HepG2 (cell line): ENCODE results near the gene TYMP. TPM values are rescaled to one million over a fixed set of nuclear protein-coding genes. Genes with fewer than 3 reads are reported as not detected.
A peak's percentile ranks its signal among the peaks of the same experiment; 100 is the strongest.

Source experiments
- AHR ChIP-seq: IDR thresholded peaks from 2 replicates; pipeline ENCODE4 v1.6.1; 2018; ENCODE audit warnings: missing genetic modification reagents, missing compliant biosample characterization
- ARNTL ChIP-seq: sonication (generic); formaldehyde crosslinking; IDR thresholded peaks from 2 replicates; pipeline ENCODE4 v1.4.0; 2020; ENCODE audit warnings: mild to moderate bottlenecking, missing genetic modification reagents
- CCAR2 ChIP-seq: fragments of 200-400 bp; formaldehyde crosslinking; optimal IDR thresholded peaks from 2 replicates; pipeline ENCODE3; 2018; ENCODE audit warnings: low read depth, mild to moderate bottlenecking, low read length, moderate library complexity
- CEBPG ChIP-seq: IDR thresholded peaks from 2 replicates; pipeline ENCODE4 v1.6.1; 2016
- ELK4 ChIP-seq: sonication (generic); formaldehyde crosslinking; IDR thresholded peaks from 2 replicates; pipeline ENCODE4 v1.9.0; 2021; ENCODE audit warnings: missing genetic modification reagents, borderline replicate concordance
- EZH2 ChIP-seq: conservative IDR thresholded peaks from 2 replicates; pipeline ENCODE4 v1.6.1; 2012; ENCODE audit warnings: mild to moderate bottlenecking, low read depth, low read length, moderate library complexity
- GMEB2 ChIP-seq: IDR thresholded peaks from 2 replicates; pipeline ENCODE4 v1.6.1; 2016; ENCODE audit warnings: missing biosample characterization, missing genetic modification reagents, low read depth
- HDAC6 ChIP-seq: fragments of 200-600 bp; sonication (generic); IDR thresholded peaks from 2 replicates; pipeline ENCODE4 v1.7.0; 2017; ENCODE audit warnings: mild to moderate bottlenecking, antibody characterized with exemption, low read length, low read depth
- IKZF4 ChIP-seq: sonication (generic); formaldehyde crosslinking; IDR thresholded peaks from 2 replicates; pipeline ENCODE4 v1.5.1; 2020; ENCODE audit warnings: borderline replicate concordance, mild to moderate bottlenecking, low read depth, missing genetic modification reagents; ENCODE audit errors: not compliant biosample characterization
- MED13 ChIP-seq: sonication (generic); formaldehyde crosslinking; IDR thresholded peaks from 2 replicates; pipeline ENCODE4 v1.5.0; 2020; ENCODE audit warnings: missing genetic modification reagents
- MEF2D ChIP-seq: sonication (generic); formaldehyde crosslinking; IDR thresholded peaks from 2 replicates; pipeline ENCODE4 v1.5.1; 2020; ENCODE audit warnings: mild to moderate bottlenecking, missing genetic modification reagents
- PBX3 ChIP-seq: sonication (generic); formaldehyde crosslinking; IDR thresholded peaks from 2 replicates; pipeline ENCODE4 v1.8.1; 2023; ENCODE audit warnings: missing genetic modification reagents, inconsistent platforms, borderline replicate concordance
- SMARCE1 ChIP-seq: fragments of 450-650 bp; IDR thresholded peaks from 2 replicates; pipeline ENCODE4 v1.6.1; 2017; ENCODE audit warnings: borderline replicate concordance
- SOX5 ChIP-seq: IDR thresholded peaks from 2 replicates; pipeline ENCODE4 v1.6.1; 2016; ENCODE audit warnings: borderline replicate concordance
- SPEN ChIP-seq: sonication (generic); formaldehyde crosslinking; IDR thresholded peaks from 2 replicates; pipeline ENCODE4 v1.5.1; 2020; ENCODE audit warnings: low read depth, mild to moderate bottlenecking, missing genetic modification reagents
- ZFP82 ChIP-seq: sonication (generic); formaldehyde crosslinking; IDR thresholded peaks from 2 replicates; pipeline ENCODE4 v1.5.1; 2020; ENCODE audit warnings: mild to moderate bottlenecking, missing genetic modification reagents, borderline replicate concordance
- ZFYVE20 ChIP-seq: sonication (generic); formaldehyde crosslinking; IDR thresholded peaks from 2 replicates; pipeline ENCODE4 v1.8.0; 2023; ENCODE audit warnings: low read depth, mild to moderate bottlenecking, moderate library complexity, missing genetic modification reagents, borderline replicate concordance
- ZNF232 ChIP-seq: sonication (generic); formaldehyde crosslinking; IDR thresholded peaks from 2 replicates; pipeline ENCODE4 v1.4.0; 2020; ENCODE audit warnings: missing genetic modification reagents, borderline replicate concordance
- ZNF329 ChIP-seq: sonication (generic); formaldehyde crosslinking; IDR thresholded peaks from 2 replicates; pipeline ENCODE4 v1.9.0; 2021; ENCODE audit warnings: low read depth, mild to moderate bottlenecking, missing genetic modification reagents
- ZNF451 ChIP-seq: sonication (generic); formaldehyde crosslinking; IDR thresholded peaks from 2 replicates; pipeline ENCODE4 v1.5.0; 2020; ENCODE audit warnings: mild to moderate bottlenecking, missing genetic modification reagents
- ZNF589 ChIP-seq: sonication (generic); formaldehyde crosslinking; conservative IDR thresholded peaks from 2 replicates; pipeline ENCODE4 v1.8.0; 2022; ENCODE audit warnings: mild to moderate bottlenecking, moderate library complexity, missing genetic modification reagents
- ZNF83 ChIP-seq: sonication (generic); formaldehyde crosslinking; IDR thresholded peaks from 2 replicates; pipeline ENCODE4 v1.4.0; 2020; ENCODE audit warnings: missing genetic modification reagents, mild to moderate bottlenecking, borderline replicate concordance
- ZXDC ChIP-seq: sonication (generic); formaldehyde crosslinking; IDR thresholded peaks from 2 replicates; pipeline ENCODE4 v1.5.0; 2020; ENCODE audit warnings: mild to moderate bottlenecking, missing genetic modification reagents
- polyA plus RNA-seq, 8 experiments: library from polyadenylated mRNA; depleted of rRNA in 3 of 8; stranded (reverse) in 7 of 8; unstranded in 1 of 8; fragments of >200 nt; fragmentation: Illumina TruSeq in 4 of 8; extraction: Trizol in 4 of 8; gene quantifications; 2 replicates each; pipeline versions ENCODE4 v1.2.1 to v1.2.3, GENCODE V29; 2011 to 2016; ENCODE audit warnings: low read depth in 4 of 8, missing spikeins in 1 of 8, mixed read lengths in 1 of 8; ENCODE audit not compliant: insufficient read depth in 1 of 8
- total RNA-seq, 5 experiments: library from RNA; depleted of rRNA; stranded (reverse); fragments of >200 nt; fragmentation: Illumina TruSeq; extraction: Trizol; gene quantifications; 2 replicates each; pipeline ENCODE4 v1.2.3, GENCODE V29; 2016; ENCODE audit warnings: low read depth in 1 of 5

The TYMP gene
- total and polyA plus RNA-seq, 2 of the 13 experiments (the other 11 are each of a cell fraction or from before 2014, with no cell fraction given), result 3.9 to 4.3 TPM

- TF ChIP-seq ZXDC (CRISPR knock-in tag), result no peak
- no peak for TF ChIP-seq ZFP82 (CRISPR knock-in tag)
- TF ChIP-seq CEBPG (CRISPR knock-in tag), result 0 out of 2 replicates have a peak, but pooled peaks have one; percentile 8
- TF ChIP-seq ZNF451 (CRISPR knock-in tag), result no peak
- 0 out of 2 replicates have a peak, but pooled peaks have one; percentile 21 for TF ChIP-seq ARNTL
- no peak for TF ChIP-seq HDAC6
- TF ChIP-seq MED13, result no peak
- TF ChIP-seq SPEN (CRISPR knock-in tag), result peak; percentile 88
- TF ChIP-seq ZNF232 (CRISPR knock-in tag), result no peak
- no peak for TF ChIP-seq PBX3
- TF ChIP-seq SMARCE1, result no peak
- TF ChIP-seq MEF2D (CRISPR knock-in tag), result 0 out of 2 replicates have a peak, but pooled peaks have one; percentile 42
- TF ChIP-seq ZNF83 (CRISPR knock-in tag), result no peak
- TF ChIP-seq ELK4 (CRISPR knock-in tag), result peak; percentile 64; the same call in 1 of the 2 replicates
- no peak for TF ChIP-seq ZNF329 (CRISPR knock-in tag)
- no peak for TF ChIP-seq ZFYVE20
- 0 out of 2 replicates have a peak, but pooled peaks have one; percentile 46 for TF ChIP-seq AHR (CRISPR knock-in tag)
- no peak for TF ChIP-seq GMEB2 (CRISPR knock-in tag)
- peak; percentile 47 for TF ChIP-seq CCAR2
- no peak for TF ChIP-seq ZNF589 (CRISPR knock-in tag)
- TF ChIP-seq EZH2, result no peak
- TF ChIP-seq SOX5 (CRISPR knock-in tag), result peak; percentile 38; the same call in 1 of the 2 replicates
- TF ChIP-seq IKZF4, result no peak
These were observed 33.0 kb upstream of the TYMP start, which contains the start of gene SYCE3 (continued) for GRCh38 chr22:50562523-50563412.
